ENCODE data around the gene PPP4R2. TPM values are rescaled to one million over a fixed set of nuclear protein-coding genes. Genes with fewer than 3 reads are reported as not detected.

Gene PPP4R2
- total and polyA plus RNA-seq, 9 of the 15 experiments (the other 6 are each of a cell fraction or from before 2014, with no cell fraction given), result 11.0 to 49.6 (median 31.6) TPM

GRCh38 chr3:72973786-72974185 lies 22.8 kb upstream of the PPP4R2 start:
- in situ Hi-C loops (cut with MboI), result no loop called here
- no TSS peak for BruUV-seq (replicated peaks)
- CTCF ChIA-PET (ENCODE audit: low intra/inter-chr PET ratio), result no interaction called here
- TF ChIP-seq SMARCA4 (IDR thresholded peaks at IDR 0.05), result no peak
- TF ChIP-seq TCF7L2 (IDR thresholded peaks at IDR 0.05; ENCODE audit: low read depth, low read length), result no peak
- no peak for TF ChIP-seq RHOXF2B (CRISPR knock-in tag; conservative IDR thresholded peaks at IDR 0.05)
- no peak for TF ChIP-seq CREB3L1 (IDR thresholded peaks at IDR 0.05; ENCODE audit: borderline replicate concordance, low read depth)
- TF ChIP-seq ZFP30 (CRISPR knock-in tag; IDR thresholded peaks at IDR 0.05; ENCODE audit: borderline replicate concordance), result no peak
- TF ChIP-seq CXXC5 (CRISPR knock-in tag; IDR thresholded peaks at IDR 0.05), result no peak
- TF ChIP-seq IRF9 (tag; IDR thresholded peaks at IDR 0.05), result no peak
- TF ChIP-seq CEBPB (tag; IDR thresholded peaks at IDR 0.05), result no peak
- TF ChIP-seq THAP12 (CRISPR knock-in tag; IDR thresholded peaks at IDR 0.05), result no peak
- no peak for TF ChIP-seq HSF4 (CRISPR knock-in tag; IDR thresholded peaks at IDR 0.05; ENCODE audit: borderline replicate concordance)
- TF ChIP-seq KHSRP (IDR thresholded peaks at IDR 0.05), result no peak
- TF ChIP-seq ZNF316 (IDR thresholded peaks at IDR 0.05), result no peak
- no peak for TF ChIP-seq MYC (IDR thresholded peaks at IDR 0.05; ENCODE audit: low read depth, low read length)
- TF ChIP-seq MYC (CRISPR knock-in tag; IDR thresholded peaks at IDR 0.05; ENCODE audit: borderline replicate concordance, low read depth), result no peak
- no peak for TF ChIP-seq AFF1 (IDR thresholded peaks at IDR 0.05; ENCODE audit: low read depth in 1 of 2, partially characterized antibody in 2 of 2)
- no peak for TF ChIP-seq KDM2B (CRISPR knock-in tag; IDR thresholded peaks at IDR 0.05)

More at GRCh38 chr3:72973786-72974185, 22.8 kb upstream of the PPP4R2 start:
- no peaks in the 10 kb centered on the region; a peak in 1 of 5 replicates for H3K4me1 ChIP-seq (replicated peaks in 1 of 2; ENCODE audit: control insufficient read depth in 2 of 2, insufficient read depth in 2 of 2, low read length in 2 of 2)
- H3K27ac ChIP-seq (ENCODE audit: extremely low read depth, low read depth, low read length), result no peak overlapping the region
- no peaks in the 10 kb centered on the region for H4K20me1 ChIP-seq (replicated peaks; ENCODE audit: control insufficient read depth, insufficient read depth, low read length)
- 76% methylated on average over 2 of the region's 2 CpGs for WGBS (ENCODE audit: insufficient coverage, low coverage, missing lambda C conversion rate)
- no peaks in the 10 kb centered on the region for H3K27me3 ChIP-seq (ENCODE audit: control insufficient read depth in 2 of 2, insufficient read depth in 2 of 2, low read length in 2 of 2)
- no peaks in the 10 kb centered on the region for H3K79me2 ChIP-seq (ENCODE audit: control insufficient read depth, insufficient read depth, low read length)
- POLR2A ChIA-PET, result no interaction called here
- H3K9me1 ChIP-seq (ENCODE audit: control insufficient read depth, insufficient read depth, low read length), result no peaks in the 10 kb centered on the region
- intact Hi-C loops (cut with micrococcal nuclease), result no loop called here
- DNase-seq (ENCODE audit: extremely low read depth in 1 of 4, low spot score in 3 of 4) (no peak), ATAC-seq (no peak), FAIRE-seq (no peak)
- no peak overlapping the region for H3K4me3 ChIP-seq
- H3K9me3 ChIP-seq (replicated peaks; ENCODE audit: control insufficient read depth, insufficient read depth, low read depth, low read length), result no peaks in the 10 kb centered on the region
- H3K4me2 ChIP-seq (ENCODE audit: insufficient read depth, low read length), result no peak overlapping the region
- H2AFZ ChIP-seq (ENCODE audit: low read depth, low read length), result no peak overlapping the region
- H3K36me3 ChIP-seq (ENCODE audit: control insufficient read depth, insufficient read depth, low read length), result no peaks in the 10 kb centered on the region
- H3K9ac ChIP-seq (ENCODE audit: insufficient read depth in 1 of 2, low read depth in 2 of 2, low read length in 2 of 2), result no peak overlapping the region
